Measurements from ENCODE around the gene PLA2G15.
"Not testable (repeated sequence)": the region's sequence is repeated elsewhere in the genome, so short reads cannot be mapped to it uniquely, and the experiment has no call there.

The PLA2G15 gene

GRCh38 chr16:68279726-68280558 lies 34.8 kb downstream of the PLA2G15 start:
- no peak overlapping the region for H3K9ac ChIP-seq (ENCODE audit: low read length)
- no peak overlapping the region for H3K4me3 ChIP-seq (ENCODE audit: low read length)
- H3K4me1 ChIP-seq (ENCODE audit: control insufficient read depth, insufficient read depth, low read length) = peaks cover 3% of the 10 kb centered on the region
- no peak overlapping the region for H3K27ac ChIP-seq (ENCODE audit: low read depth, low read length)
- H3K27me3 ChIP-seq (ENCODE audit: control insufficient read depth, insufficient read depth, low read length) = no peaks in the 10 kb centered on the region
- H3K36me3 ChIP-seq (ENCODE audit: control insufficient read depth, insufficient read depth, low read length) = peaks cover 3% of the 10 kb centered on the region

DNA sequence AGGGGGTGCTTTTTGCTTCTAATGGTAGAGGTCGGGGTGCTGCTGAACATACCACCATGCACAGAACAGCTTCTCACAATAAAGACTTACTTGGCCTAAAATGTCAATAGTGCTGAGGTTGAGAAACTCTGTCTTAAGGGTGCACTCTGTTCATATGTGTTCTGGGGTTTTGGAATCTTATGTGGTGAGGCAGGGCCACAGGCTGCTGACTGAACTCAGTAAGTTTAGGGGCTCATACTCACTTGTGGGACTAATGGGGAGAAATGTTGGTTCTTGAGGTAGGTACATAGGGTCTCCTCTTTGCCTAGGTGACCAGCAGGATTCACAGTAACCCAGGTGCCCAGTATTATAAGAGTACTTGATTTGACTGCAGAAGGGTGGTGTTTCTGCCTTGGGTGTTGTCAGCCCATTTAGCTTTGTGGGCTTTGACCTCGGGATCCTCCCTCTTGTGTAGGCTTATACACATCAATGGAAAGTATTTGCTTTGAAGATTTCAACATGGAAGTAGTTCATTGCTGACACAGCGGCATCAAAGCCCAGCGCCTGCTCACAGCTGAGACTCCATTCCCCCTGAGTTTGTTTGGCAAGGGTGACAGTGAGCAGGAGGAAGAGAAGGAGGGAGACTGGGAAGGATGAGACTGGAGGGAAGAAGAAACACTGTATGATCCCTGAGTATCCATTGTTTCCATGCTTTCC lies 36.3 kb downstream of the PLA2G15 start:
- Histone ChIP-seq H3K36me3 (ENCODE audit: control insufficient read depth, insufficient read depth, low read length) (peaks cover 8% of the 10 kb centered on the region), H3K27me3 (ENCODE audit: control insufficient read depth, insufficient read depth, low read length) (no peaks in the 10 kb centered on the region), H3K27ac (ENCODE audit: low read depth, low read length) (no peak overlapping the region), H3K4me3 (ENCODE audit: low read length) (no peak overlapping the region), H3K4me1 (ENCODE audit: control insufficient read depth, insufficient read depth, low read length) (no peaks in the 10 kb centered on the region), H3K9ac (ENCODE audit: low read length) (no peak overlapping the region)

DNA sequence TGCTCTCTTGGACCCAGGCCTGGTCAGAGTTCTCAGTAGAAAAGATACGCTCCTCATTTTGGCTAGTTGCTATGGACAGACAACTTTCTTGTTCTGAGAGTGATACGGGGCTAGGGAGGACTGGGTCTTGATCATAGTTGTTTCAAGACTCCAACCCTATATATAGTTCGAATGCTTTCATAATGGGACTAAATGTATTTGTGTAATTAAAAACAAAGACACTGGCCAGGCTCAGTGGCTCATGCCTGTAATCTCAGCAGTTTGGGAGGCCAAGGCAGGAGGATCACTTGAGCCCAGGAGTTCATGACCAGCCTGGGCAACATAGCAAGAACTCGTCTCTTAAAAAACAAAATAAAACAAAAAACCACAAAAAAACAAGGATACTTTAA lies 36.9 kb downstream of the PLA2G15 start:
- H3K4me3 ChIP-seq (ENCODE audit: low read length) = no peak overlapping the region
- peaks cover 8% of the 10 kb centered on the region for H3K36me3 ChIP-seq (ENCODE audit: control insufficient read depth, insufficient read depth, low read length)
- H3K4me1 ChIP-seq (ENCODE audit: control insufficient read depth, insufficient read depth, low read length) = no peaks in the 10 kb centered on the region
- H3K27me3 ChIP-seq (ENCODE audit: control insufficient read depth, insufficient read depth, low read length) = no peaks in the 10 kb centered on the region
- H3K9ac ChIP-seq (ENCODE audit: low read length) = no peak overlapping the region
- H3K27ac ChIP-seq (ENCODE audit: low read depth, low read length) = no peak overlapping the region

DNA sequence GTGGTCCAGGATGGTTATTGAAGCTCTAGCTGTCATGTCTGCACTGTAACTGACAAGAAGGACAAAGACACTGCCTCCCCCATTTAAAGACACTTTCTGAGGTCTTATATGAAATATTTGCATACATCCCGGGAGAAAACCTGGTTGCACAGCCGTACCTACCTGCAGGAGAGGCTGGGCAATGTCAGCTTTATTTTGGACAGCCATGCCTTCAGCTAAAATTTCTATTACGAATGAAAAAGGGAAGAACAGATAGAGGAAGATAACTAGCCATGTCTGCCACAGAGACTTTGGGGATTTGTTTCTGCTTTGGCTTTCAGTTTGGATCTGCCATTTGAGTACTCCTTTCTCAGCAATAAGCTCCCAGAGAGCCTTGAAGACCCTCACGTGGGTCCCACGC lies 38.2 kb downstream of the PLA2G15 start:
- peaks cover 8% of the 10 kb centered on the region for H3K36me3 ChIP-seq (ENCODE audit: control insufficient read depth, insufficient read depth, low read length)
- no peaks in the 10 kb centered on the region for H3K27me3 ChIP-seq (ENCODE audit: control insufficient read depth, insufficient read depth, low read length)
- no peaks in the 10 kb centered on the region for H3K4me1 ChIP-seq (ENCODE audit: control insufficient read depth, insufficient read depth, low read length)
- no peak overlapping the region for H3K27ac ChIP-seq (ENCODE audit: low read depth, low read length)
- H3K9ac ChIP-seq (ENCODE audit: low read length) = no peak overlapping the region
- H3K4me3 ChIP-seq (ENCODE audit: low read length) = no peak overlapping the region

GRCh38 chr16:68283801-68284598 lies 38.8 kb downstream of the PLA2G15 start:
- H3K27me3 ChIP-seq (ENCODE audit: control insufficient read depth, insufficient read depth, low read length) = no peaks in the 10 kb centered on the region
- no peak overlapping the region for H3K4me3 ChIP-seq (ENCODE audit: low read length)
- H3K4me1 ChIP-seq (ENCODE audit: control insufficient read depth, insufficient read depth, low read length) = no peaks in the 10 kb centered on the region
- peaks cover 8% of the 10 kb centered on the region for H3K36me3 ChIP-seq (ENCODE audit: control insufficient read depth, insufficient read depth, low read length)
- no peak overlapping the region for H3K9ac ChIP-seq (ENCODE audit: low read length)
- no peak overlapping the region for H3K27ac ChIP-seq (ENCODE audit: low read depth, low read length)

- no peak overlapping the region for H3K27ac ChIP-seq (ENCODE audit: low read depth, low read length)
- no peaks in the 10 kb centered on the region for H3K27me3 ChIP-seq (ENCODE audit: control insufficient read depth, insufficient read depth, low read length)
- no peaks in the 10 kb centered on the region for H3K4me1 ChIP-seq (ENCODE audit: control insufficient read depth, insufficient read depth, low read length)
- H3K9ac ChIP-seq (ENCODE audit: low read length) = no peak overlapping the region
- H3K36me3 ChIP-seq (ENCODE audit: control insufficient read depth, insufficient read depth, low read length) = peaks cover 8% of the 10 kb centered on the region
- no peak overlapping the region for H3K4me3 ChIP-seq (ENCODE audit: low read length)
These were observed 39.7 kb downstream of the PLA2G15 start for GRCh38 chr16:68284847-68285246.

- no peak overlapping the region for H3K9ac ChIP-seq (ENCODE audit: low read length)
- H3K27ac ChIP-seq (ENCODE audit: low read depth, low read length) = no peak overlapping the region
- H3K27me3 ChIP-seq (ENCODE audit: control insufficient read depth, insufficient read depth, low read length) = no peaks in the 10 kb centered on the region
- H3K4me3 ChIP-seq (ENCODE audit: low read length) = no peak overlapping the region
- H3K36me3 ChIP-seq (ENCODE audit: control insufficient read depth, insufficient read depth, low read length) = peaks cover 8% of the 10 kb centered on the region
- no peaks in the 10 kb centered on the region for H3K4me1 ChIP-seq (ENCODE audit: control insufficient read depth, insufficient read depth, low read length)
These were observed 40.5 kb downstream of the PLA2G15 start for GRCh38 chr16:68285683-68286082.

GRCh38 chr16:68286153-68287074 lies 41.2 kb downstream of the PLA2G15 start:
- Histone ChIP-seq H3K36me3 (ENCODE audit: control insufficient read depth, insufficient read depth, low read length) (peaks cover 13% of the 10 kb centered on the region), H3K27me3 (ENCODE audit: control insufficient read depth, insufficient read depth, low read length) (no peaks in the 10 kb centered on the region), H3K4me3 (ENCODE audit: low read length) (no peak overlapping the region), H3K4me1 (ENCODE audit: control insufficient read depth, insufficient read depth, low read length) (no peaks in the 10 kb centered on the region), H3K27ac (ENCODE audit: low read depth, low read length) (no peak overlapping the region), H3K9ac (ENCODE audit: low read length) (no peak overlapping the region)

DNA sequence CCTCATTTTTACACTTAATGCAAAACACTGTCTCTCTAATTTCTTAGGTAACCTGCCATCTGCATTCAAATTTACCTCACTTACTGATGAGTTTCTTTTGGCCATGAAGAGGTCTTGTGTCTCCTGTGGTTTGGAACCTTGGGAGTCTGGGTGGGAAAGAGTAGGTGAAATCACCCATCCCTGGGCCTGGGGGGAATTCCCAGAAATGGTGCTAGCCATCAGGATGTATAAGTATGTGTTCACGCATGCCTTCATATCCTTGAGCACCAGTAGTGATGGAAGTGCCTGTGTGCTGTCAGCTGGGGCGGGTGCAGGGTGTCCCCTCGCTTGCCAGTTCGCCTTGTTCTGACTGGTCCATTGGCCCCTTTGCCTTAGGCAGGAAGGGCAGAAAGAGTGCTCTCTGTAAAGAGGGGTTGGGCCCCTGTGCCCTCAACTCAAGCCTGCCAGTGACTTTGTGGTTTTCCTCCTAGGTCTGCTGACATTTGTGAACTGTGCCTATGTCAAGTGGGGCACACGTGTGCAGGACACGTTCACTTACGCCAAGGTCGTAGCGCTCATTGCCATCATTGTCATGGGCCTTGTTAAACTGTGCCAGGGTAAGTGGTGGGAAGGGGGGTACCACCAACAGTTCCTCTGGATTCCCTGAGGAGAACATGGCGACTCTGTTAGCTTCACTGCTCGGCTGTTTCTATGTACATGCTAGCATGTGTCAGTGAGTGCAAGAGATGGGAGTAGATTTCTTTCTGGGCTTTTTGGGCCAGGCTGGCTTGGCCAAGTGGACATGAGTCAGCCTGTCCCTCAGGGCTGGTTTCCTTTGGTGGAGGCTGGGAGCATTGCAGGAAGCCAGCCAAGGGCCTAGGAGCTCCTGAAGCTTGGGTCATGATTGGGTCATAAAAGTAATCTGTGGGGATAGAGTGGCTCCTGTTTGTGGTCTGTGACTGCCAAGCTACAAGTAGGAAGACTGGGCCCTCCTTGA lies 42.4 kb downstream of the PLA2G15 start:
- Histone ChIP-seq H3K27ac (ENCODE audit: low read depth, low read length) (no peak overlapping the region), H3K9ac (ENCODE audit: low read length) (no peak overlapping the region)

GRCh38 chr16:68288252-68288650 lies 43.1 kb downstream of the PLA2G15 start:
- no peak overlapping the region for H3K9ac ChIP-seq (ENCODE audit: low read length)
- no peaks in the 10 kb centered on the region for H3K27me3 ChIP-seq (ENCODE audit: control insufficient read depth, insufficient read depth, low read length)
- H3K4me3 ChIP-seq (ENCODE audit: low read length) = no peak overlapping the region
- no peak overlapping the region for H3K27ac ChIP-seq (ENCODE audit: low read depth, low read length)
- H3K36me3 ChIP-seq (ENCODE audit: control insufficient read depth, insufficient read depth, low read length) = peaks cover 19% of the 10 kb centered on the region
- H3K4me1 ChIP-seq (ENCODE audit: control insufficient read depth, insufficient read depth, low read length) = no peaks in the 10 kb centered on the region

More for the DNA sequence above, 42.4 kb downstream of the PLA2G15 start:
- peaks cover 19% of the 10 kb centered on the region for H3K36me3 ChIP-seq (ENCODE audit: control insufficient read depth, insufficient read depth, low read length)
- no peaks in the 10 kb centered on the region for H3K27me3 ChIP-seq (ENCODE audit: control insufficient read depth, insufficient read depth, low read length)
- H3K4me3 ChIP-seq (ENCODE audit: low read length) = no peak overlapping the region
- no peaks in the 10 kb centered on the region for H3K4me1 ChIP-seq (ENCODE audit: control insufficient read depth, insufficient read depth, low read length)

- not testable (repeated sequence) for H3K4me1 ChIP-seq (ENCODE audit: control insufficient read depth, insufficient read depth, low read length); H3K9ac ChIP-seq (ENCODE audit: low read length); H3K27ac ChIP-seq (ENCODE audit: low read depth, low read length); H3K27me3 ChIP-seq (ENCODE audit: control insufficient read depth, insufficient read depth, low read length); H3K4me3 ChIP-seq (ENCODE audit: low read length)
- peaks cover 21% of the 10 kb centered on the region for H3K36me3 ChIP-seq (ENCODE audit: control insufficient read depth, insufficient read depth, low read length)
These were observed 43.6 kb downstream of the PLA2G15 start for GRCh38 chr16:68288796-68289195.

All from rectal smooth muscle tissue (tissue), 1 donor.